Stimulated activated CD8-positive, alpha-beta memory T cell treated with anti-CD3 and anti-CD28 coated beads, Interleukin-15, amount 100 ng/mL, for 24 hours (primary cell): Measurements from ENCODE around the gene CA5A.
"Not testable (repeated sequence)": the region's sequence is repeated elsewhere in the genome, so short reads cannot be mapped to it uniquely, and the experiment has no call there.

Experiments
- DNase-seq: peaks from one replicate; pipeline ENCODE4 v3.0.0-alpha.2; 2020; ENCODE audit warnings: low read depth

CA5A gene

DNA sequence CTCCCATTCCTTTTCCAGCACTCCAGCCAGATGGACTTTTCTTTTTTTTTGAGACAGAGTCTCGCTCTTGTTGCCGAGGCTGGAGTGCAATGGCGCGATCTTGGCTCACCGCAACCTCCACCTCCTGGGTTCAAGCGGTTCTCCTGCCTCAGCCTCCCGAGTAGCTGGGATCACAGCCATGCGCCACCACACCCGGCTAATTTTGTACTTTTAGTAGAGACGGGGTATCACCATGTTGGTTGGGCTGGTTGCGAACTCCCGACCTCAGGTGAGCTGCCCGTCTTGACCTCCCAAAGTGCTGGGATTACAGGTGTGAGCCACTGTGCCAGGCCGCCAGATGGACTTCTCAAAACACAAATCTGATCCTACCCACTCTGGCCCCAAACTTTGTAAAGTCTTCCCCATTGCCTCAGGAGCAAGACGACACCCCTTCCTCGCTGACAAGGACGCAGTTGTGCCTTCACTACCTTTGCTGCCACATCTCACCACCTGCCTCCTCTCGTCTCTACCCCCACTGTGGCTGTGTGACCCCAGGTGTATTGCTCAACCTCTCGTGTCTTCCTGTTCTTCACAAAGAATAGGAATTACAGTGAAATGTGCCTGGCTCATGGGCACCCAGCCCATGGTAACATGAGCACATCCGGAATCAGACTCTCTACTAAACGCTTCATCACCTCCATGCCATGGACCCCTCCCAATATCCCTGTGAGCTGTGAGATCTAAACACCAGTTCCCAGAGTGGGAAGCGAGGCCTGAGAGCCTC is 11.2 kb upstream of the CA5A start:
- no peak for DNase-seq

- DNase-seq: no peak
These were observed 10.4 kb upstream of the CA5A start for GRCh38 chr16:87946596-87947347.

GRCh38 chr16:87945351-87946042 is 9.2 kb upstream of the CA5A start:
- DNase-seq: no peak

- DNase-seq: no peak
These were observed 6.4 kb upstream of the CA5A start for GRCh38 chr16:87942680-87943079.

DNA sequence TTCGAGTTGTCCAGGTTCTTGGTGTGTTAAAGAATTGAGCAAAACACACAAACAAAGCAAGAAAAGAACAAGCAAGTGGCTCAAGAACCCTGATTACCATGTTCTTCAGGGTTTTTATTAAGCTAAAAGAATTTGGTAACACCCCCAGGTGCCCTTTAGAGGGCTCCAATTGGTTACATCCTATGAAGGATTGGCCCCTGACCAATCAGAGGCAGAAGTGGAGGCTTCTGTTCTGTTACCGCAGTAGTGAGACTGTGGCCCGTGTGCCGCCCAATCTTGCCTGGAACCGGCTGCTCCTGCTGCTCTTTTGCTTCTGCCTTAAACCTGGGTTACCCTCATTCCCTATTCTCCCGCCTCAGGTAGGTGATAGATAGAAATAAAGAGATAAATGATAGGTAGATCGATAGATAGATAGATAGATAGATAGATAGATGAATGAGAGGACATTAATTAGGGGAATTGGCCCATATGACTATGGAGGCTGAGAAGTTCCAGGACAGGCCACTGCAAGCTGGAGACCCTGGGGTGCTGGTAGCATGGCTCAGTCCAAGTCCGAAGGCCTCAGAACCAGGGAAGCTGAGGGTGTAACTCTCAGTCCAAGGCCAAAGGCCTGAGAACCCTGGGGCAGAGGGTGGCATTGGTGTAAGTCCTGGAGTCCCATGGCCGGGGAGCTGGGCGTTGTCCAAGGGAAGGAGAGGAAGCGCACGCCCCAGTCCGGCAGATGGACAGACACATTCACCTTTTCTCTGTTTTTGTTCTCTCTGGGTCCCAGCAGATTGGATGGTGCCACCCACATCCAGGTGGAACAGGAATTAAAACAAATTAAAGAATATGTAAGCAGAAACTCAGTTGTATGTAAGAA is 3.5 kb upstream of the CA5A start:
- no peak for DNase-seq

- no peak for DNase-seq
These were observed 2.2 kb upstream of the CA5A start for GRCh38 chr16:87938412-87938949.

GRCh38 chr16:87937231-87937542 is 858 bp upstream of the CA5A start:
- DNase-seq: not testable (repeated sequence)

DNA sequence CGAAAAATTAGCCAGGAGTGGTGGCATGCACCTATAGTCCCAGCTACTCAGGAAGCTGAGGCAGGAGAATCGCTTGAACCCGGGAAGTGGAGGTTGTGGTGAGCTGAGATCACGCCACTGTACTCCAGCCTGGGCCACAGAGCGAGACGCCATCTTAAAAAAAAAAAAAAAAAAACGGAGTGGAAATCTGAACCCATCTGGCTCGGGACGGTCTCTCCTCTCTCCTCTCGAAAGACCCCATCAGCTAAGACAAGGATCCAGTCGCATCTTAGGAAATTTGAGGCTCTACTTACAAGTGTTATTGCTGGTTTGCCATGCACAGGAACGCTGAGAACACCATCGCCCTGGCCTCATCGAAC is 334 bp downstream of the CA5A start:
- not testable (repeated sequence) for DNase-seq

- not testable (repeated sequence) for DNase-seq
These were observed 1.4 kb downstream of the CA5A start for GRCh38 chr16:87934752-87935425.

DNA sequence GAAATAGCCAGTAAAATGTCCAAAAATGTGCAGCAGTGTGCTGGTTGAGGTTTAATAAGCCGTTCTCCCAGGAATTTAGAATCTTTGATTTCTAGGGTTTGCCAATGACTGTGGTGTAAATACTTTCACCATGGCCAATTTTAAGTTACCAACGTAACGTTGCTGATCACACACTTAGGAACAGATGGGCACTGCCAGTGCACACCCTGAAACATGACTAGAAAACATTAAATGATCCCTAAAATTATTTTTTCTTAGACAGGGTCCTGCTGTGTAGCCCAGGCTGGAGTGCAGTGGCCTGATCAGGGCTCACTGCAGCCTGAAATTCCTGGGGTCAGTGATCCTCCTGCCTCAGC is 3.2 kb downstream of the CA5A start:
- DNase-seq: no peak

- DNase-seq: not testable (repeated sequence)
These were observed 3.7 kb downstream of the CA5A start for GRCh38 chr16:87932475-87933139.

GRCh38 chr16:87931504-87931903 is 4.8 kb downstream of the CA5A start:
- no peak for DNase-seq

- DNase-seq: no peak
These were observed 5.9 kb downstream of the CA5A start for GRCh38 chr16:87930456-87930855.

DNA sequence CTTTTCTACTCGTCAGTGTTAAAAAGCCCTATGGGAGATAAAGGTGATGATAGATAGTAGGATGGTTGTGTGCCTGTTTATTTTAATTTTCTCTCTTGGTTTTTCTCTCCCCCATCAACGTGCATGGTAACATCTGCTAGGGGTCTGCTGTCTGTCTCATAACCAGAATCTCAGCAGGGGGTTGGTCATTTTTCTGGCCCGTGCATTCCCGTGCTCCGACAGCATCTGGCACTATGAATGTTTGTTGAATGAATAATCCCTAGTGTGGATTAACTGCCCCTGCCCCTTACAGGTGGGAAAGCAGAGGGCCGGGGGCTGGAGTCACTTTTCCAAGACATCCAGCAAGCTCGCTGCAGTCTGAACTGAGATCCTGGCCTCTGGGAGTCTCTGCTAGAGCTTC is 6.3 kb downstream of the CA5A start:
- no peak for DNase-seq

DNA sequence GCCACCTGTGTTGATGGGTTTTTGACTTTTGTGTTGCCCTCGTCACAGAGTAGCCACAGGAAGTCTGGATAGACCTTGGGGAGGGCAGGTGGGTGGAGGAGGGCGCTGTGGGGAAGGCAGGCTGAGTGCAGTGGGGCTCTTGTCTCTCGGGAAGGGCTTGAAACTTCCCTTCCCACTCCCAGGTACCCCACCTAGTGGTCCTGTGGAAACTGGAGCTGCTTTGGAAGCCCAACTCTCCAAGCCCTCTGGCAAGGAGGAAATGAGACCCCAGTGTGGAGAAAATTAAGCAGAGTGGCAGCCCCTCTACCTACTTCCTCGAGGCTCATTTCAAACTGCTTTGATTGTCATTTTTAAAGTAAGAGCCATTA is 9.2 kb downstream of the CA5A start:
- no peak for DNase-seq

DNA sequence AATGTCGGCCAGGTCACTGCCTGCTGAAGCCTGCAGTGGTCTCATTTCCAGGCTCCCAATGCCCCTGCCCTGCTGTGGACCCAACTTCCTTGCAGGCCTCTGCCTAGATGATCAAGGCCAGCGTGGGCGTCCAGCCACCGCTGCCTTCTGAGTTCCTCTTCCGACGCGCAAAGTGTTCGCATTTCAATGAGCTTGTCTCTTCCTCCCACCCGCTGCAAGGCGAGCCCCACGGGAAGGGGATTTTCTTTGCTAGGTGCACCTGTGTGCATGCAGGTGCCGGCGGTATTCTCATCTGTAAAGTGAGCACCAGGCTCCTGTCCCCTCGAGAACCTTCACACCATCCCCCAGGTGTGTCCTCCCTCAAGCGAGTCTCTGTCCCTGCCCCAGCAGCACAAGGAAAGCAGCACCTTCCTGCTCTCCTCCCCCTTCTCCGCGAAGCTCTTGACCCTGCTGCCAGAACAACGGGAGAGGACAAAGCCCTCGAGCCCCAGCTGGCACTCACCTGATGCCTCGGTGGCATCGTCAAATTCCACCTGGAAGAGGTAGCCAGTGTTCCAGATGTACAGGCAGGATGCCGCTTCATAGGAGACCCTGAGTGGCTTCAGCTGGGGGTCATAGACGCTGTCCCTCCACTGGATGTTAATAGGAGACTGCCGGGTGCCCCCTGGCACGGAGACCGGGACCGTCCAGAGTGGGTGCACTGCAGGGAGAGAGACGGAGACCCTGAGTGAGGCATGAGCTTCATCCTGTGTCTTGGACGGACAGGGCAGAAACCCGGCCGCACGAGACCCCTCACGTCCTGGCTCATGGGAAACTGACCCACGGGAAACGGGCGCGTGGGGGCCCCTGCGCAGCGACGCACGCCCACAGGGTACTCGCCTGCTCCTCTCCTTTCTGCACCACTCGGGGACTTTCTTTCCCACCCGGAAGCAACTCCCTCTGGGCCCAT is 9.8 kb downstream of the CA5A start:
- no peak for DNase-seq

DNA sequence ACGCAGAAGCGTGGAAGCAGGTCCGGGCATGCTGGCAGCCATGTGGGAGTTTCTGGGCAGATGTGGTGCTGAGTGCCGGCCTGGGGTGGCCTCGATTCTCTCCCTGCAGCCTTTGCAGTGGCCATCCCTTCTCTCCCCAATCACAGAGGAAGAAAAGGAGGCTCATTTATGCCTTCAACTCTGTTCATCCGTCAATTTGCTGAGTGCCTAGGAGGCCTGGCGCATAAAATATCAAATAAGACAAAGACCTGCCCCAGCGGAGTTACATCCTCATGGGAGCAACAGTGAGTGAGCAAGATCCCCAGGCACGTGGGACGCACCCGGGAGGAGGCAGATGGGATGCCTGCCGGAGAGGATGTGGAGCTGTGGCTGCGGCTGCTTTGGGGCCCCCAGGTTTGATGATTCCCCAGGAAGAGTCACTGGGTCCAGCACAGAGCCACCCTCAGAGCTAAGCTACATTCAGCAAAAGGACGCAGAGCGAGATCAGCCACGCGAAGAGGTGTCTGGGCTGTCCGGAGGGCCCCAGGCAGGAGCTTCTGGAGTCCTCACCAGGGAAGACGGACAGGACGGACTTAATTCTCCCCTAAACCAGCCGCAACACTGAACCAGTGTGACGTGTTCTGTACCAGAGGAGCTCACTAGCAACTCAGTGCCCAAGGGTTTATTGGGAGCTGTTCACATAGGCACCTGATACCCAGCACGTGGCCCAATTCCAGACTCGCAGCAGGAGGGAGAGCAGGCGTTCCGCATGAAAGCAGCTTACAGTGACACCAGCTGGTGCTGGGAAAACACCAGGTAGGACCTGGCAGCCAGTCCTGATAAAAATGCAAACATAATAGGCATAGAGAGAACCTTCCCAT is 11.3 kb downstream of the CA5A start:
- no peak for DNase-seq

DNA sequence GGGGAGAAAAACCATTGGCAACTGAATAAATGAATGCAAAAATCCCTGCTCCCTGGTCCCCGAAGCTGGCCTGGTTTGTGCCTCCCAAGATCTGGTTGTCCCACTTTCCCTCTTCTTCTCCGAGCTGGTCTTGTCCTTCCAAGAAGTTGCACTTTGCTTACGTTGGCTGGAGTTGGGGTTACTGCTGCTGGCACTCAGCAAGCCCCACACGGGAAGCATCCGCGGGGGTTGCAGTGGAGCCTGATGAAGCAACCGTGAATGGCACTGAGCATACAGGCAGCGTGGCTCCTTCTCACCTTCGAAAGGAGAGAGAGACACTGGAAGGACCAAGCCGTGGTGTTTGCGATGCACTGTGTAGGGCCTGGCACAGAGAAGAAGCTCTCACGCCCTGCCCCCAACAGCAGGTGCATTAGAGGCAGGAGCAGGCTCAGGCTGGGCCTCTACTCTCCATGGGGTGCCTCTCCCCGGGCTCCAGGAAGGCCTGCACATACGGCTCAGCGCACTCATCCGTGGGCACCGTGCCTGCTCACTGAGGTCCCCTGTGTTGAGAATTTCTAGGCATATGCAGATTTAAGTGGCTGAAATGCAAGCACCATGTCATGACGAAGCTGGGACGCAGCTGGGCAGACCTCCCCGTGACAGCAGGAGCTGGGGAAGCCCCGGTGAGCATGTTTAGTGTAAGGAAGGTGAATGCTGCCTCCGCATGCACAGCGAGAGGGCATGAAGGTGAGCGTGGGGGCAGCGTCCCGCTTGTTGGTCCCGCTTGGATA is 12.1 kb downstream of the CA5A start:
- no peak for DNase-seq
